A549 (cell line): ENCODE measurements around the gene OBSL1. TPM values are rescaled to one million over a fixed set of nuclear protein-coding genes. Genes with fewer than 3 reads are reported as not detected.

ENCODE experiments used
- ATAC-seq, 2 experiments: fragments of 200-7000 bp in 1 of 2; fragments of >200 bp in 1 of 2; cut with Nextera tagmentation in 1 of 2; cut with Tn5 transposase in 1 of 2; 3 replicates each; pipeline versions ENCODE4 v1.8.0 to v1.9.1; 2018 to 2020; ENCODE audit warnings: mild to moderate bottlenecking in 1 of 2, moderate library complexity in 1 of 2
- CTCF ChIA-PET: fragments of 300-600 bp; sonication (Branson Sonifier 250); formaldehyde crosslinking; extraction: SDS; loops from one replicate; lab custom pipeline; 2021; ENCODE audit warnings: antibody characterized with exemption, inconsistent platforms; lab: Yijun Ruan, JAX
- POLR2A ChIA-PET: fragments of 350-600 bp; formaldehyde crosslinking; extraction: SDS; loops from one replicate; lab custom pipeline; 2021; ENCODE audit warnings: antibody characterized with exemption, inconsistent platforms; lab: Yijun Ruan, JAX
- DNase-seq, 2 experiments: peaks; one replicate each; pipeline versions ENCODE4 v3.0.0 to v3.0.0-alpha.2; 2011 to 2016; ENCODE audit warnings: low read depth in 1 of 2, low spot score in 1 of 2
- FAIRE-seq: peaks from 2 replicates; lab custom pipeline; 2011; peaks lifted over from hg19 to GRCh38; lab: Jason Lieb, UNC
- H3K27ac ChIP-seq, 2 experiments: fragments of >200 bp; sonication (Bioruptor Twin); formaldehyde crosslinking; 3 replicates each; pipeline ENCODE4 v1.5.1; 2016 to 2017
- H3K4me1 ChIP-seq: fragments of >200 bp; sonication (Bioruptor Twin); formaldehyde crosslinking; 3 replicates; pipeline ENCODE4 v1.6.1; 2016
- H3K4me2 ChIP-seq: fragments of >200 bp; sonication (Bioruptor Twin); formaldehyde crosslinking; 3 replicates; pipeline ENCODE4 v1.6.1; 2016
- H3K4me3 ChIP-seq: fragments of >200 bp; sonication (Bioruptor Twin); formaldehyde crosslinking; 3 replicates; pipeline ENCODE4 v1.5.1; 2016
- H3K9me3 ChIP-seq: fragments of >200 bp; sonication (Bioruptor Twin); formaldehyde crosslinking; 3 replicates; pipeline ENCODE4 v1.6.1; 2016
- BHLHE40 ChIP-seq: IDR thresholded peaks from 2 replicates; pipeline ENCODE4 v1.6.1; 2012; ENCODE audit warnings: low read depth, low read length, inconsistent platforms
- CBX2 ChIP-seq: fragments of 200-600 bp; sonication (generic); IDR thresholded peaks from 2 replicates; pipeline ENCODE4 v1.6.1; 2016; ENCODE audit warnings: low read depth, mild to moderate bottlenecking, borderline replicate concordance
- CBX8 ChIP-seq: fragments of 200-600 bp; sonication (generic); IDR thresholded peaks from 2 replicates; pipeline ENCODE4 v1.6.1; 2016
- ELK1 ChIP-seq: fragments of 150-350 bp; IDR thresholded peaks from 2 replicates; pipeline ENCODE4 v1.6.1; 2014; ENCODE audit warnings: low read depth, mild to moderate bottlenecking, low read length
- ESRRA ChIP-seq: fragments of 150-350 bp; IDR thresholded peaks from 2 replicates; pipeline ENCODE4 v1.6.1; 2014; ENCODE audit warnings: mild to moderate bottlenecking, low read length, borderline replicate concordance
- FOSB ChIP-seq: fragments of 250-450 bp; sonication (Bioruptor Pico); IDR thresholded peaks from 2 replicates; pipeline ENCODE4 v1.5.0; 2020; ENCODE audit warnings: mild to moderate bottlenecking, moderate library complexity
- FOSL2 ChIP-seq, 2 experiments: fragments of 450-650 bp in 1 of 2; fragments of >200 bp in 1 of 2; sonication (Bioruptor Twin) in 1 of 2; formaldehyde crosslinking; IDR thresholded peaks; 2 replicates each; pipeline versions ENCODE4 v1.5.0 to v1.6.1; 2016 to 2020; ENCODE audit warnings: mild to moderate bottlenecking in 1 of 2, moderate library complexity in 1 of 2
- FOXS1 ChIP-seq: fragments of 250-450 bp; sonication (Bioruptor Pico); IDR thresholded peaks from 2 replicates; pipeline ENCODE4 v1.5.0; 2020; ENCODE audit warnings: mild to moderate bottlenecking, moderate library complexity
- HDAC2 ChIP-seq: fragments of 200-600 bp; sonication (generic); IDR thresholded peaks from 2 replicates; pipeline ENCODE4 v1.6.1; 2016
- HEYL ChIP-seq: fragments of 250-450 bp; sonication (Bioruptor Pico); IDR thresholded peaks from 2 replicates; pipeline ENCODE4 v1.8.0; 2021; ENCODE audit warnings: mild to moderate bottlenecking, moderate library complexity
- JUN ChIP-seq, 2 experiments: fragments of >200 bp; sonication (Bioruptor Twin); formaldehyde crosslinking; IDR thresholded peaks; 2 replicates in 1 of 2; 3 replicates in 1 of 2; pipeline ENCODE4 v1.6.1; 2016 to 2017
- NFE2L2 ChIP-seq: fragments of 150-350 bp; conservative IDR thresholded peaks from 2 replicates; pipeline ENCODE4 v1.6.1; 2014; ENCODE audit warnings: low read length
- NPAS2 ChIP-seq: fragments of 250-450 bp; sonication (Bioruptor Pico); IDR thresholded peaks from 2 replicates; pipeline ENCODE4 v1.8.0; 2022; ENCODE audit warnings: mild to moderate bottlenecking, moderate library complexity, borderline replicate concordance
- PHF8 ChIP-seq: fragments of 200-600 bp; sonication (generic); IDR thresholded peaks from 2 replicates; pipeline ENCODE4 v1.6.1; 2016; ENCODE audit warnings: low read depth, mild to moderate bottlenecking, antibody characterized with exemption, moderate library complexity, borderline replicate concordance
- RARB ChIP-seq: fragments of 250-450 bp; sonication (Bioruptor Pico); IDR thresholded peaks from 2 replicates; pipeline ENCODE4 v1.8.0; 2021; ENCODE audit warnings: mild to moderate bottlenecking, moderate library complexity
- REST ChIP-seq: fragments of 200-600 bp; sonication (generic); IDR thresholded peaks from 2 replicates; pipeline ENCODE4 v1.6.1; 2016; ENCODE audit warnings: antibody characterized with exemption, mild to moderate bottlenecking, moderate library complexity
- RNF2 ChIP-seq: fragments of 200-600 bp; sonication (generic); IDR thresholded peaks from 2 replicates; pipeline ENCODE4 v1.6.1; 2016; ENCODE audit warnings: low read depth, mild to moderate bottlenecking, antibody characterized with exemption, moderate library complexity, borderline replicate concordance
- TFCP2L1 ChIP-seq: fragments of 250-450 bp; sonication (Bioruptor Pico); IDR thresholded peaks from 2 replicates; pipeline ENCODE4 v1.5.0; 2021; ENCODE audit warnings: mild to moderate bottlenecking
- TP53 ChIP-seq: fragments of 250-450 bp; sonication (Bioruptor Pico); IDR thresholded peaks from 2 replicates; pipeline ENCODE4 v1.5.0; 2021; ENCODE audit warnings: mild to moderate bottlenecking, moderate library complexity
- ZC3H11A ChIP-seq: fragments of 450-650 bp; IDR thresholded peaks from 2 replicates; pipeline ENCODE4 v1.6.1; 2014; ENCODE audit warnings: antibody characterized with exemption, mild to moderate bottlenecking
- ZNF302 ChIP-seq: fragments of 250-450 bp; sonication (Bioruptor Pico); IDR thresholded peaks from 2 replicates; pipeline ENCODE4 v1.9.0; 2021; ENCODE audit warnings: inconsistent platforms, mild to moderate bottlenecking, moderate library complexity
- ZSCAN20 ChIP-seq: fragments of 250-450 bp; sonication (Bioruptor Pico); IDR thresholded peaks from 2 replicates; pipeline ENCODE4 v1.8.0; 2022; ENCODE audit warnings: mild to moderate bottlenecking, moderate library complexity
- WGBS: methylation state at CpG from one replicate; pipeline ENCODE4 v1.1.6; 2017; ENCODE audit errors: missing lambda C conversion rate; 5-methylcytosine and 5-hydroxymethylcytosine counted together
- polyA plus RNA-seq, 4 experiments: library from polyadenylated mRNA; depleted of rRNA in 3 of 4; stranded (reverse); fragments of >200 nt; fragmentation: RNase III in 1 of 4; extraction: RNeasy Plus Mini Kit Qiagen cat#74134 plus additional on column Dnase treatment in 1 of 4; gene quantifications; 2 replicates in 3 of 4; 3 replicates in 1 of 4; pipeline ENCODE4 v1.2.3, GENCODE V29; 2011 to 2017
- TF ChIP-seq, protein P1 (sequence below): fragments of >200 bp; sonication (Bioruptor Twin); formaldehyde crosslinking; IDR thresholded peaks from 2 replicates; pipeline ENCODE4 v1.6.1; 2016
- TF ChIP-seq, protein P2 (sequence below): fragments of 250-450 bp; sonication (Bioruptor Pico); IDR thresholded peaks from 2 replicates; pipeline ENCODE4 v1.5.0; 2020; ENCODE audit warnings: low read depth, mild to moderate bottlenecking, moderate library complexity

Gene OBSL1
- polyA plus RNA-seq, 2 of the 4 experiments (the other 2 are of a cell fraction): 14.4 to 31.8 TPM

GRCh38 chr2:219551441-219552381 is 19.6 kb downstream of the OBSL1 start:
- Histone ChIP-seq H3K27ac (peak overlapping the region; percentile 70 to 81; a peak in 4 of 6 replicates), H3K9me3 (no peaks in the 10 kb centered on the region), H3K4me1 (peaks cover 16% of the 10 kb centered on the region), H3K4me2 (peak overlapping the region; percentile 100), H3K4me3 (peak overlapping the region; percentile 76)
- DNase-seq (peak in 1 of 2 experiments; percentile 52), FAIRE-seq (no peak), ATAC-seq (peak; percentile 61 to 69)
- ChIA-PET CTCF (interaction anchor here (1.0 to 5.8 kb wide), 9 partner anchors 8 to 90 kb away, joined by 3 to 51 read pairs (median 7); partner anchors contain the start of genes CHPF and TMEM198), POLR2A (interaction anchor here (1.1 to 1.2 kb wide), 3 partner anchors 8 to 46 kb away, joined by 3 read pairs; partner anchors contain the start of genes CHPF, OBSL1, STK11IP and TMEM198)
- WGBS: 6% methylated on average over 25 of the region's 54 CpGs
- TF ChIP-seq HDAC2 (no peak), CBX2 (no peak), RNF2 (0 out of 2 replicates have a peak, but pooled peaks have one; percentile 24), ZC3H11A (no peak)
- TF ChIP-seq, all 56 proteins: peak for 1

DNA sequence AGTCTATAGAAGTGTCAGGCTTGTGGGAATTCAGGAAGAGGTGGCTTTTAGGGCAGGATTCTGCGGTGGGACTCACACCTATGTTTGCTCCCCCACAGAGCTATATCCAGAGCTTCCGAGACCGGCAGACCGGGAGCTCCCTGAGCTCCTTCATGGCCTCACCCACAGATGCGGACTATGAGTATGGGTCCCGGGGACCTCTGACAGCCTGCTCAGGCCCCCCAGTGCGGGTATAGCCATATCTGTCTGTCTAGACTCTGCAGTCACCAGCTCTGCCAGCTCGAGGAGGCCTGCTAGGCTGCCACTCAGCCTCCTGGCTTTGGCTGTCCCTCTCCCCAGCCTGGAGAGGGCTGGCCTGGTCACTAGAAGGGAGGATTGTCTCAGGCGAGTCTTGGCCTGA is 21.7 kb downstream of the OBSL1 start:
- ATAC-seq (no peak), FAIRE-seq (no peak), DNase-seq (no peak)
- WGBS: 62% methylated on average over 5 of the region's 9 CpGs
- ChIA-PET POLR2A (no interaction called here), CTCF (interaction anchor here (0.6 to 5.8 kb wide), 5 partner anchors 9 to 147 kb away, joined by 3 to 51 read pairs (median 4); no protein-coding TSS in a partner anchor)
- H3K4me1 ChIP-seq: peaks cover 16% of the 10 kb centered on the region
- no peak overlapping the region for H3K4me2 ChIP-seq
- TF ChIP-seq ESRRA (no peak), FOSL2 (IDR thresholded peaks at IDR 0.05) (no peak), FOSL2 (CRISPR knock-in tag; IDR thresholded peaks at IDR 0.05) (no peak), HEYL (CRISPR knock-in tag) (no peak), PHF8 (no peak), BHLHE40 (no peak), TP53 (CRISPR knock-in tag) (no peak), FOSB (no peak), REST (no peak), ZNF302 (CRISPR knock-in tag) (no peak), JUN (IDR thresholded peaks at IDR 0.05) (no peak), NFE2L2 (no peak), FOXS1 (CRISPR knock-in tag) (no peak), TFCP2L1 (no peak), CBX8 (no peak), NPAS2 (CRISPR knock-in tag) (no peak), ELK1 (no peak), RARB (no peak), ZSCAN20 (CRISPR knock-in tag) (no peak)
- TF ChIP-seq, protein P1, sequence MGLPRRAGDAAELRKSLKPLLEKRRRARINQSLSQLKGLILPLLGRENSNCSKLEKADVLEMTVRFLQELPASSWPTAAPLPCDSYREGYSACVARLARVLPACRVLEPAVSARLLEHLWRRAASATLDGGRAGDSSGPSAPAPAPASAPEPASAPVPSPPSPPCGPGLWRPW: no peak
- TF ChIP-seq, protein P2, sequence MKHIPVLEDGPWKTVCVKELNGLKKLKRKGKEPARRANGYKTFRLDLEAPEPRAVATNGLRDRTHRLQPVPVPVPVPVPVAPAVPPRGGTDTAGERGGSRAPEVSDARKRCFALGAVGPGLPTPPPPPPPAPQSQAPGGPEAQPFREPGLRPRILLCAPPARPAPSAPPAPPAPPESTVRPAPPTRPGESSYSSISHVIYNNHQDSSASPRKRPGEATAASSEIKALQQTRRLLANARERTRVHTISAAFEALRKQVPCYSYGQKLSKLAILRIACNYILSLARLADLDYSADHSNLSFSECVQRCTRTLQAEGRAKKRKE: no peak
- H3K9me3 ChIP-seq: no peaks in the 10 kb centered on the region
- no peak overlapping the region for H3K4me3 ChIP-seq
- no peak overlapping the region for H3K27ac ChIP-seq
